GM12878 (cell line): ENCODE data around the gene CLEC16A. TPM values are rescaled to one million over a fixed set of nuclear protein-coding genes. Genes with fewer than 3 reads are reported as not detected.
A peak's percentile ranks its signal among the peaks of the same experiment; 100 is the strongest.

Source experiments
- ATAC-seq: fragments of 200-7000 bp; cut with Tn5 transposase; 3 replicates; pipeline ENCODE4 v1.9.1; 2020; ENCODE audit warnings: mild to moderate bottlenecking, moderate library complexity
- BruUV-seq: library from RNA; stranded (reverse); fragments of 400-500 nt; replicated peaks from 2 replicates; lab custom pipeline; 2021; lab: Mats Ljungman, UMichigan
- CTCF ChIA-PET: fragments of 300-600 bp; sonication (Branson Sonifier 250); formaldehyde crosslinking; extraction: SDS; loops from one replicate; lab custom pipeline; 2021; ENCODE audit warnings: inconsistent platforms; lab: Yijun Ruan, JAX
- POLR2A ChIA-PET: fragments of 350-600 bp; formaldehyde crosslinking; extraction: SDS; loops from one replicate; lab custom pipeline; 2021; ENCODE audit warnings: inconsistent platforms; lab: Charles Lee
- RAD21 ChIA-PET: fragments of 300-600 bp; sonication (Branson Sonifier 250); formaldehyde crosslinking; loops from one replicate; lab custom pipeline; 2023; ENCODE audit warnings: antibody characterized with exemption; ENCODE audit not compliant: unreplicated experiment; lab: Charles Lee
- SMC1A ChIA-PET: fragments of 300-600 bp; sonication (Branson Sonifier 250); formaldehyde crosslinking; loops from one replicate; lab custom pipeline; 2023; ENCODE audit not compliant: unreplicated experiment, uncharacterized antibody; lab: Charles Lee
- DNase-seq: peaks from one replicate; pipeline ENCODE4 v3.0.0-alpha.2; 2011; ENCODE audit warnings: low read depth, low spot score
- FAIRE-seq: peaks from 3 replicates; lab custom pipeline; 2011; peaks lifted over from hg19 to GRCh38; lab: Jason Lieb, UNC
- H2AFZ ChIP-seq: 2 replicates; pipeline ENCODE4 v1.6.0; 2011; ENCODE audit warnings: low read depth, low read length, control low read depth; ENCODE audit not compliant: control insufficient read depth
- H3K27ac ChIP-seq: 2 replicates; pipeline ENCODE4 v1.5.1; 2011; ENCODE audit warnings: control low read depth; ENCODE audit not compliant: control insufficient read depth, insufficient read depth
- H3K27me3 ChIP-seq, 2 experiments: replicated peaks in 1 of 2; 2 replicates each; pipeline versions ENCODE4 v1.6.0 to v1.6.1; 2011; ENCODE audit warnings: low read length in 1 of 2; ENCODE audit not compliant: control insufficient read depth in 2 of 2, insufficient read depth in 2 of 2
- H3K36me3 ChIP-seq, 2 experiments: 2 replicates each; pipeline ENCODE4 v1.5.1; 2011; ENCODE audit warnings: low read length in 1 of 2; ENCODE audit not compliant: control insufficient read depth in 2 of 2, insufficient read depth in 2 of 2
- H3K4me1 ChIP-seq: 2 replicates; pipeline ENCODE4 v1.6.1; 2011; ENCODE audit warnings: mild to moderate bottlenecking, low read length, moderate library complexity, mixed read lengths; ENCODE audit not compliant: control insufficient read depth, insufficient read depth
- H3K4me2 ChIP-seq: 2 replicates; pipeline ENCODE4 v1.6.0; 2011; ENCODE audit warnings: control low read depth; ENCODE audit not compliant: control insufficient read depth, insufficient read depth
- H3K4me3 ChIP-seq: fragments of 200-600 bp; sonication (generic); 2 replicates; pipeline ENCODE4 v1.5.1; 2016
- H3K79me2 ChIP-seq: 2 replicates; pipeline ENCODE4 v1.6.0; 2011; ENCODE audit warnings: low read length; ENCODE audit not compliant: control insufficient read depth, insufficient read depth
- H3K9ac ChIP-seq: 2 replicates; pipeline ENCODE4 v1.8.0; 2011; ENCODE audit warnings: low read length, control low read depth, mixed read lengths; ENCODE audit not compliant: control insufficient read depth, insufficient read depth
- H3K9me3 ChIP-seq: replicated peaks from 3 replicates; pipeline ENCODE4 v1.5.1; 2011; ENCODE audit warnings: mild to moderate bottlenecking, low read length; ENCODE audit not compliant: control insufficient read depth, insufficient read depth
- H4K20me1 ChIP-seq: 2 replicates; pipeline ENCODE4 v1.6.0; 2011; ENCODE audit not compliant: control insufficient read depth, insufficient read depth
- ATF7 ChIP-seq: fragments of 450-650 bp; IDR thresholded peaks from 2 replicates; pipeline ENCODE4 v1.6.1; 2016; ENCODE audit warnings: low read depth, mild to moderate bottlenecking
- CBFB ChIP-seq: IDR thresholded peaks from 2 replicates; pipeline ENCODE4 v1.6.1; 2016; ENCODE audit warnings: antibody characterized with exemption, low read depth
- CHD1 ChIP-seq: IDR thresholded peaks from 2 replicates; pipeline ENCODE4 v1.6.1; 2012; ENCODE audit warnings: low read depth, low read length, improper control_type of control experiment
- EP300 ChIP-seq, 2 experiments: fragments of 150-350 bp in 1 of 2; IDR thresholded peaks; 2 replicates each; pipeline ENCODE4 v1.6.1; 2011 to 2012; ENCODE audit warnings: low read depth in 2 of 2, low read length in 2 of 2, borderline replicate concordance in 1 of 2, improper control_type of control experiment in 1 of 2, inconsistent platforms in 1 of 2; ENCODE audit not compliant: control insufficient read depth in 1 of 2
- MTA3 ChIP-seq: IDR thresholded peaks from 2 replicates; pipeline ENCODE4 v1.6.1; 2012; ENCODE audit warnings: low read length, inconsistent platforms, borderline replicate concordance
- MYB ChIP-seq: fragments of 150-350 bp; IDR thresholded peaks from 2 replicates; pipeline ENCODE4 v1.6.1; 2014; ENCODE audit warnings: mild to moderate bottlenecking, low read depth, low read length, borderline replicate concordance
- POLR2A ChIP-seq: IDR thresholded peaks from 2 replicates; pipeline ENCODE4 v1.6.1; 2011; ENCODE audit warnings: low read depth, mild to moderate bottlenecking, low read length
- POLR2AphosphoS2 ChIP-seq: IDR thresholded peaks from 2 replicates; pipeline ENCODE4 v1.6.1; 2011; ENCODE audit warnings: low read depth, mild to moderate bottlenecking, low read length, improper control_type of control experiment, moderate library complexity
- RAD51 ChIP-seq: fragments of 450-650 bp; IDR thresholded peaks from 2 replicates; pipeline ENCODE4 v1.6.1; 2016; ENCODE audit warnings: moderate library complexity, mild to moderate bottlenecking, inconsistent platforms
- SMC3 ChIP-seq: IDR thresholded peaks from 2 replicates; pipeline ENCODE4 v1.6.1; 2011; ENCODE audit warnings: low read length, improper control_type of control experiment, borderline replicate concordance
- YY1 ChIP-seq: IDR thresholded peaks from 2 replicates; pipeline ENCODE4 v1.6.1; 2011; ENCODE audit warnings: low read depth, mild to moderate bottlenecking, low read length
- WGBS: methylation state at CpG from one replicate; pipeline ENCODE4 v1.1.6; 2016; ENCODE audit warnings: low lambda C conversion rate; ENCODE audit not compliant: insufficient replicate concordance, insufficient coverage; ENCODE audit errors: missing lambda C conversion rate; 5-methylcytosine and 5-hydroxymethylcytosine counted together
- in situ Hi-C: fragments of 300-500 bp; cut with MboI; formaldehyde crosslinking; loops from 9 replicates; pipeline ENCODE4 v1.14.3; 2018; ENCODE audit warnings: mixed read lengths
- intact Hi-C: fragments of 100-400 bp; cut with micrococcal nuclease; formaldehyde crosslinking; loops from one replicate; pipeline ENCODE4 v1.14.2; 2022; ENCODE audit not compliant: unreplicated experiment
- polyA plus RNA-seq, 11 experiments: library from polyadenylated mRNA; depleted of rRNA in 4 of 11; unstranded in 6 of 11; stranded (reverse) in 5 of 11; fragments of >200 nt; fragmentation: Nextera tagmentation in 4 of 11; fragmentation: Illumina TruSeq in 1 of 11; extraction: Ambion mirVana in 4 of 11; extraction: Trizol in 1 of 11; gene quantifications; 1 replicate in 1 of 11; 2 replicates in 10 of 11; pipeline versions ENCODE4 v1.2.1 to v1.2.3, GENCODE V29; 2011 to 2016; ENCODE audit warnings: inconsistent platforms in 2 of 11, missing spikeins in 2 of 11, low read depth in 1 of 11
- total RNA-seq, 4 experiments: library from RNA; depleted of rRNA in 3 of 4; stranded (reverse); fragments of >200 nt in 3 of 4; fragmentation: Illumina TruSeq in 1 of 4; extraction: Trizol in 1 of 4; gene quantifications; 2 replicates each; pipeline versions ENCODE4 v1.2.1 to v1.2.3, GENCODE V29; 2013 to 2021
- TF ChIP-seq, protein P1 (sequence below): fragments of 450-650 bp; IDR thresholded peaks from 2 replicates; pipeline ENCODE4 v1.6.1; 2017; ENCODE audit warnings: mild to moderate bottlenecking, low read depth, inconsistent platforms; ENCODE audit not compliant: poor library complexity, severe bottlenecking
- TF ChIP-seq, protein P2 (sequence below): IDR thresholded peaks from 2 replicates; pipeline ENCODE4 v1.6.1; 2012; ENCODE audit warnings: low read depth, low read length, improper control_type of control experiment
- TF ChIP-seq, protein P3 (sequence below): fragments of 450-650 bp; IDR thresholded peaks from 2 replicates; pipeline ENCODE4 v1.6.1; 2017; ENCODE audit warnings: mild to moderate bottlenecking, moderate library complexity
- TF ChIP-seq, protein P4 (sequence below): IDR thresholded peaks from 2 replicates; pipeline ENCODE4 v1.6.1; 2011; ENCODE audit warnings: mild to moderate bottlenecking, low read depth, low read length, moderate library complexity; ENCODE audit not compliant: insufficient replicate concordance

The CLEC16A gene
- total and polyA plus RNA-seq, 10 of the 15 experiments (the other 5 are each of a cell fraction or from before 2014, with no cell fraction given), result 1.5 to 28.8 (median 19.2) TPM

DNA sequence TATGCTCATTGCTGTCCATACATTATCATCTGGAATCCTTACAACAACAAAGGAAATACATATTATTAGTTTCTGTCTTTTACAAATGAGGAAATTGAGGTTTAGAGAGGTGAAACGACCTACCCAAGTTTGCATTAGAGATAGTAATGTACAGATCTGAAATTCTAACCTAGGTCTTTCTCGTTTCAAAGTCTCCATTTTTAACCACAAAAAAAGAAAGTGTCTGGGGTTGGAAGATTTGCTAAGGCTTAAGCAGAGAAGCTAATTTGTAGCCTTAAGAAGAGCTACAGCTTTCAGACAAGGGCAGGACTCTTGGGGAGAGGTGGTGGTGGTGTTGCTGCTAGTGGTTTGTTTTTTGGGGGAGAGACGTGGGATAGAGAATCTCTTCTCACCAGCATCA, 48.2 kb upstream of the CLEC16A start (continued):
- 0 out of 2 replicates have a peak, but pooled peaks have one; percentile 8 for TF ChIP-seq ATF7
- TF ChIP-seq MTA3, result no peak
- TF ChIP-seq, protein P1, sequence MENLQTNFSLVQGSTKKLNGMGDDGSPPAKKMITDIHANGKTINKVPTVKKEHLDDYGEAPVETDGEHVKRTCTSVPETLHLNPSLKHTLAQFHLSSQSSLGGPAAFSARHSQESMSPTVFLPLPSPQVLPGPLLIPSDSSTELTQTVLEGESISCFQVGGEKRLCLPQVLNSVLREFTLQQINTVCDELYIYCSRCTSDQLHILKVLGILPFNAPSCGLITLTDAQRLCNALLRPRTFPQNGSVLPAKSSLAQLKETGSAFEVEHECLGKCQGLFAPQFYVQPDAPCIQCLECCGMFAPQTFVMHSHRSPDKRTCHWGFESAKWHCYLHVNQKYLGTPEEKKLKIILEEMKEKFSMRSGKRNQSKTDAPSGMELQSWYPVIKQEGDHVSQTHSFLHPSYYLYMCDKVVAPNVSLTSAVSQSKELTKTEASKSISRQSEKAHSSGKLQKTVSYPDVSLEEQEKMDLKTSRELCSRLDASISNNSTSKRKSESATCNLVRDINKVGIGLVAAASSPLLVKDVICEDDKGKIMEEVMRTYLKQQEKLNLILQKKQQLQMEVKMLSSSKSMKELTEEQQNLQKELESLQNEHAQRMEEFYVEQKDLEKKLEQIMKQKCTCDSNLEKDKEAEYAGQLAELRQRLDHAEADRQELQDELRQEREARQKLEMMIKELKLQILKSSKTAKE, result peak; percentile 54
- no peak for TF ChIP-seq MYB
- 0 out of 2 replicates have a peak, but pooled peaks have one; percentile 14 for TF ChIP-seq CBFB
- TF ChIP-seq RAD51, result no peak
- TF ChIP-seq EP300 (IDR thresholded peaks at IDR 0.05; ENCODE audit: borderline replicate concordance in 1 of 2, control insufficient read depth in 1 of 2, low read depth in 2 of 2, low read length in 2 of 2), result 0 out of 4 replicates have a peak, but pooled peaks of 1 of the 2 experiments have one; percentile 33

DNA sequence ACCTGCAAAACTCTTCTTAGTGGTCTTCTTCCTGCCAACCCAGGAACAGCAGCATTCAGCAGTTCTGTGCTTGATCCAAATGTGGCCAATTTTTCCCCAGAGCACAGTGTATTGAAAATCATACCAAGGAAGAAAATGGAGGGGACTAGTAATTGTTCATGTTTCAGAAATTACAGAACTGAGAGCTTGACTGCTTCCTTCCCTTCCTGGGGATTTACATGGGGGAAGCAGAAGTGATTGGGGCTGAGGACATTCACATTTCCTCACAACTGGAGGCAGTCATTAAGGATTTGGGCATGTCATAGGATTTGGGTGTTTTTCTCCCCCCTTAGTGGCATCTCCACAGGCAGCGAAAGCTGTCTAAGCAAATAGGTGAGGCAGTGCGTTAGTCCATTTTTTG, 47.6 kb upstream of the CLEC16A start:
- CTCF ChIA-PET, result interaction anchor here (0.6 to 2.8 kb wide), 7 partner anchors 13 to 53 kb away, joined by 3 to 13 read pairs (median 4); partner anchors contain the start of gene CIITA
- SMC1A ChIA-PET, result interaction anchor here (0.7 to 4.3 kb wide), 12 partner anchors 9 to 143 kb away, joined by 3 to 37 read pairs (median 5); partner anchors contain the start of gene CIITA
- Histone ChIP-seq H3K4me2 (peak overlapping the region; percentile 86), H3K79me2 (peaks cover 30% of the 10 kb centered on the region), H4K20me1 (peaks cover 10% of the 10 kb centered on the region), H3K27me3 (no peaks in the 10 kb centered on the region), H3K9ac (peak overlapping the region; percentile 47; the same call in 1 of the 2 replicates), H3K27ac (peak overlapping the region; percentile 54), H3K9me3 (no peaks in the 10 kb centered on the region; the same call in 2 of the 3 replicates), H2AFZ (no peak overlapping the region), H3K4me1 (peaks cover 56% of the 10 kb centered on the region), H3K4me3 (peak overlapping the region; percentile 38; the same call in 1 of the 2 replicates), H3K36me3 (peaks cover 35 to 57% of the 10 kb centered on the region in 2 experiments)
- ATAC-seq, result peak; percentile 24
- TSS peak; percentile 92 for BruUV-seq
- RAD21 ChIA-PET, result interaction anchor here (1.0 to 3.9 kb wide), 12 partner anchors 12 to 156 kb away, joined by 3 to 39 read pairs (median 4); partner anchors contain the start of gene CIITA
- 50% methylated on average over 2 of the region's 2 CpGs for WGBS
- DNase-seq, result no peak
- in situ Hi-C loops, result loop anchor here (25.0 kb wide), 2 partner anchors 584 to 1759 kb away; no protein-coding TSS in a partner anchor
- no peak for FAIRE-seq
- POLR2A ChIA-PET, result interaction anchor here (0.6 to 3.5 kb wide), 10 partner anchors 10 to 1065 kb away, joined by 3 to 24 read pairs (median 6); no protein-coding TSS in a partner anchor
- intact Hi-C loops, result loop anchor here (2.0 to 10.0 kb wide), 2 partner anchors 16 to 592 kb away; no protein-coding TSS in a partner anchor
- TF ChIP-seq POLR2A (no peak), POLR2AphosphoS2 (no peak), ATF7 (no peak), SMC3 (no peak), CHD1 (no peak), YY1 (no peak)
- TF ChIP-seq, protein P2, sequence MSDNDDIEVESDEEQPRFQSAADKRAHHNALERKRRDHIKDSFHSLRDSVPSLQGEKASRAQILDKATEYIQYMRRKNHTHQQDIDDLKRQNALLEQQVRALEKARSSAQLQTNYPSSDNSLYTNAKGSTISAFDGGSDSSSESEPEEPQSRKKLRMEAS, result no peak
- TF ChIP-seq, protein P3, sequence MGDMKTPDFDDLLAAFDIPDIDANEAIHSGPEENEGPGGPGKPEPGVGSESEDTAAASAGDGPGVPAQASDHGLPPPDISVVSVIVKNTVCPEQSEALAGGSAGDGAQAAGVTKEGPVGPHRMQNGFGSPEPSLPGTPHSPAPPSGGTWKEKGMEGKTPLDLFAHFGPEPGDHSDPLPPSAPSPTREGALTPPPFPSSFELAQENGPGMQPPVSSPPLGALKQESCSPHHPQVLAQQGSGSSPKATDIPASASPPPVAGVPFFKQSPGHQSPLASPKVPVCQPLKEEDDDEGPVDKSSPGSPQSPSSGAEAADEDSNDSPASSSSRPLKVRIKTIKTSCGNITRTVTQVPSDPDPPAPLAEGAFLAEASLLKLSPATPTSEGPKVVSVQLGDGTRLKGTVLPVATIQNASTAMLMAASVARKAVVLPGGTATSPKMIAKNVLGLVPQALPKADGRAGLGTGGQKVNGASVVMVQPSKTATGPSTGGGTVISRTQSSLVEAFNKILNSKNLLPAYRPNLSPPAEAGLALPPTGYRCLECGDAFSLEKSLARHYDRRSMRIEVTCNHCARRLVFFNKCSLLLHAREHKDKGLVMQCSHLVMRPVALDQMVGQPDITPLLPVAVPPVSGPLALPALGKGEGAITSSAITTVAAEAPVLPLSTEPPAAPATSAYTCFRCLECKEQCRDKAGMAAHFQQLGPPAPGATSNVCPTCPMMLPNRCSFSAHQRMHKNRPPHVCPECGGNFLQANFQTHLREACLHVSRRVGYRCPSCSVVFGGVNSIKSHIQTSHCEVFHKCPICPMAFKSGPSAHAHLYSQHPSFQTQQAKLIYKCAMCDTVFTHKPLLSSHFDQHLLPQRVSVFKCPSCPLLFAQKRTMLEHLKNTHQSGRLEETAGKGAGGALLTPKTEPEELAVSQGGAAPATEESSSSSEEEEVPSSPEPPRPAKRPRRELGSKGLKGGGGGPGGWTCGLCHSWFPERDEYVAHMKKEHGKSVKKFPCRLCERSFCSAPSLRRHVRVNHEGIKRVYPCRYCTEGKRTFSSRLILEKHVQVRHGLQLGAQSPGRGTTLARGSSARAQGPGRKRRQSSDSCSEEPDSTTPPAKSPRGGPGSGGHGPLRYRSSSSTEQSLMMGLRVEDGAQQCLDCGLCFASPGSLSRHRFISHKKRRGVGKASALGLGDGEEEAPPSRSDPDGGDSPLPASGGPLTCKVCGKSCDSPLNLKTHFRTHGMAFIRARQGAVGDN, result no peak
- TF ChIP-seq, protein P4, sequence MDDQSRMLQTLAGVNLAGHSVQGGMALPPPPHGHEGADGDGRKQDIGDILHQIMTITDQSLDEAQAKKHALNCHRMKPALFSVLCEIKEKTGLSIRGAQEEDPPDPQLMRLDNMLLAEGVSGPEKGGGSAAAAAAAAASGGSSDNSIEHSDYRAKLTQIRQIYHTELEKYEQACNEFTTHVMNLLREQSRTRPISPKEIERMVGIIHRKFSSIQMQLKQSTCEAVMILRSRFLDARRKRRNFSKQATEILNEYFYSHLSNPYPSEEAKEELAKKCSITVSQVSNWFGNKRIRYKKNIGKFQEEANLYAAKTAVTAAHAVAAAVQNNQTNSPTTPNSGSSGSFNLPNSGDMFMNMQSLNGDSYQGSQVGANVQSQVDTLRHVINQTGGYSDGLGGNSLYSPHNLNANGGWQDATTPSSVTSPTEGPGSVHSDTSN, result no peak
